Thoracic aorta (tissue), 2 donors: ENCODE measurements around the gene CNTNAP2. TPM values are rescaled to one million over a fixed set of nuclear protein-coding genes. Genes with fewer than 3 reads are reported as not detected.

Source experiments
- ATAC-seq: fragments of 150-250 bp; one replicate; pipeline ENCODE4 v1.8.0; 2017; ENCODE audit warnings: low read depth; ENCODE audit not compliant: insufficient number of reproducible peaks, low FRiP score
- DNase-seq: peaks from one replicate; pipeline ENCODE4 v3.0.0-alpha.2; 2020; ENCODE audit warnings: low spot score
- H3K27ac ChIP-seq, 2 donors: fragments of 200-600 bp; sonication (generic); 1 replicate in 1 of 2; 2 replicates in 1 of 2; pipeline ENCODE4 v1.5.1; 2016; ENCODE audit warnings: mild to moderate bottlenecking in 2 of 2, moderate library complexity in 2 of 2
- H3K27me3 ChIP-seq: fragments of 200-600 bp; sonication (generic); replicated peaks from 2 replicates; pipeline ENCODE4 v1.6.0; 2016; ENCODE audit warnings: mild to moderate bottlenecking; ENCODE audit not compliant: insufficient read depth
- H3K36me3 ChIP-seq: fragments of 200-600 bp; sonication (generic); one replicate; pipeline ENCODE4 v1.5.1; 2016
- H3K4me1 ChIP-seq, 2 donors: fragments of 200-600 bp; sonication (generic); 1 replicate in 1 of 2; 2 replicates in 1 of 2; pipeline versions ENCODE4 v1.5.1 to v1.6.0; 2016; ENCODE audit warnings: low read depth in 2 of 2, mild to moderate bottlenecking in 1 of 2; ENCODE audit not compliant: control insufficient read depth in 1 of 2
- H3K4me3 ChIP-seq: fragments of 200-600 bp; sonication (generic); 2 replicates; pipeline ENCODE4 v1.5.1; 2016; ENCODE audit warnings: mild to moderate bottlenecking
- H3K9me3 ChIP-seq: fragments of 200-600 bp; sonication (generic); 2 replicates; pipeline ENCODE4 v1.5.1; 2016
- CTCF ChIP-seq: fragments of 200-600 bp; sonication (generic); IDR thresholded peaks from one replicate; pipeline ENCODE4 v1.5.1; 2019; ENCODE audit warnings: antibody characterized with exemption
- total RNA-seq, 2 donors: library from RNA; depleted of rRNA; stranded (reverse); fragments of >200 nt; gene quantifications; one replicate each; pipeline versions ENCODE4 v1.1.0 to v1.2.3, GENCODE V29; 2016

The CNTNAP2 gene
- total RNA-seq, 2 donors from 2014 or later: not detected

GRCh38 chr7:147438216-147438615 lies 1321.6 kb downstream of the CNTNAP2 start:
- DNase-seq (no peak), ATAC-seq (no peak)
- Histone ChIP-seq H3K4me1 (no peaks in the 10 kb centered on the region), H3K27me3 (no peaks in the 10 kb centered on the region), H3K4me3 (no peak overlapping the region), H3K36me3 (no peaks in the 10 kb centered on the region), H3K27ac (no peak overlapping the region), H3K9me3 (no peaks in the 10 kb centered on the region)
- TF ChIP-seq CTCF: no peak

GRCh38 chr7:147443942-147444341 lies 1327.3 kb downstream of the CNTNAP2 start:
- TF ChIP-seq CTCF: no peak

GRCh38 chr7:147452816-147453215 lies 1336.2 kb downstream of the CNTNAP2 start:
- Histone ChIP-seq H3K4me3 (no peak overlapping the region), H3K27me3 (no peaks in the 10 kb centered on the region), H3K27ac (no peak overlapping the region), H3K9me3 (no peaks in the 10 kb centered on the region), H3K36me3 (no peaks in the 10 kb centered on the region), H3K4me1 (no peaks in the 10 kb centered on the region)
- DNase-seq (no peak), ATAC-seq (no peak)
- TF ChIP-seq CTCF: no peak

More at GRCh38 chr7:147443942-147444341, 1327.3 kb downstream of the CNTNAP2 start:
- DNase-seq (no peak), ATAC-seq (no peak)
- H3K9me3 ChIP-seq: no peaks in the 10 kb centered on the region
- no peaks in the 10 kb centered on the region for H3K27me3 ChIP-seq
- H3K4me3 ChIP-seq: no peak overlapping the region
- no peak overlapping the region for H3K27ac ChIP-seq
- H3K4me1 ChIP-seq: no peaks in the 10 kb centered on the region
- no peaks in the 10 kb centered on the region for H3K36me3 ChIP-seq

GRCh38 chr7:147465223-147465622 lies 1348.6 kb downstream of the CNTNAP2 start:
- Histone ChIP-seq H3K27me3 (no peaks in the 10 kb centered on the region), H3K36me3 (no peaks in the 10 kb centered on the region), H3K9me3 (no peaks in the 10 kb centered on the region), H3K4me1 (no peaks in the 10 kb centered on the region), H3K4me3 (no peak overlapping the region), H3K27ac (no peak overlapping the region)
- DNase-seq (no peak), ATAC-seq (no peak)
- TF ChIP-seq CTCF: no peak

- no peak overlapping the region for H3K4me3 ChIP-seq
- ATAC-seq: no peak
- no peak for TF ChIP-seq CTCF
These were observed 1356.0 kb downstream of the CNTNAP2 start for GRCh38 chr7:147472556-147472955.

More at GRCh38 chr7:147472556-147472955, 1356.0 kb downstream of the CNTNAP2 start:
- Histone ChIP-seq H3K4me1 (no peaks in the 10 kb centered on the region), H3K27ac (no peak overlapping the region), H3K9me3 (no peaks in the 10 kb centered on the region), H3K36me3 (no peaks in the 10 kb centered on the region), H3K27me3 (no peaks in the 10 kb centered on the region)
- no peak for DNase-seq
